OCI-LY7 (cell line): ENCODE results near the gene CEP192. TPM values are rescaled to one million over a fixed set of nuclear protein-coding genes. Genes with fewer than 3 reads are reported as not detected.

ENCODE experiments used
- BruUV-seq: library from RNA; stranded (reverse); fragments of 400-500 nt; replicated peaks from 2 replicates; lab custom pipeline; 2021; lab: Mats Ljungman, UMichigan
- CTCF ChIA-PET: fragments of 300-600 bp; sonication (Branson Sonifier 250); formaldehyde crosslinking; loops from one replicate; lab custom pipeline; 2022; ENCODE audit warnings: antibody characterized with exemption; ENCODE audit not compliant: unreplicated experiment; lab: Charles Lee
- POLR2A ChIA-PET: fragments of 300-600 bp; sonication (Branson Sonifier 250); formaldehyde crosslinking; loops from one replicate; lab custom pipeline; 2022; ENCODE audit warnings: antibody characterized with exemption; lab: Charles Lee
- DNase-seq: peaks from one replicate; pipeline ENCODE4 v3.0.0-alpha.2; 2015; ENCODE audit warnings: low spot score
- H2AFZ ChIP-seq: fragments of 200-600 bp; sonication (generic), shearing (Covaris generic); 2 replicates; pipeline ENCODE4 v1.6.1; 2014; ENCODE audit warnings: mild to moderate bottlenecking, antibody characterized with exemption, low read length, moderate library complexity
- H3K27ac ChIP-seq: fragments of 200-600 bp; sonication (generic); 2 replicates; pipeline ENCODE4 v1.5.1; 2014; ENCODE audit warnings: mixed run types, low read depth, mild to moderate bottlenecking, moderate library complexity, low read length, inconsistent platforms; ENCODE audit not compliant: poor library complexity, severe bottlenecking
- H3K36me3 ChIP-seq: fragments of 200-600 bp; sonication (generic); 2 replicates; pipeline ENCODE4 v1.6.1; 2014; ENCODE audit warnings: mild to moderate bottlenecking, antibody characterized with exemption, low read length, moderate library complexity, mixed read lengths; ENCODE audit not compliant: insufficient read depth
- H3K4me1 ChIP-seq: fragments of 200-600 bp; sonication (generic); 2 replicates; pipeline ENCODE4 v1.5.1; 2014; ENCODE audit warnings: mild to moderate bottlenecking, low read length; ENCODE audit not compliant: insufficient read depth, poor library complexity, severe bottlenecking
- H3K4me2 ChIP-seq: fragments of 200-600 bp; sonication (generic); 2 replicates; pipeline ENCODE4 v1.6.1; 2014; ENCODE audit warnings: mild to moderate bottlenecking, low read length
- H3K4me3 ChIP-seq: fragments of 200-600 bp; sonication (generic); 2 replicates; pipeline ENCODE4 v1.5.1; 2014; ENCODE audit warnings: mild to moderate bottlenecking, low read depth, low read length; ENCODE audit not compliant: poor library complexity, severe bottlenecking
- H3K79me2 ChIP-seq: fragments of 200-600 bp; sonication (generic); 2 replicates; pipeline ENCODE4 v1.6.1; 2016; ENCODE audit warnings: low read depth, mild to moderate bottlenecking, low read length, moderate library complexity, mixed read lengths; ENCODE audit not compliant: insufficient read depth
- H3K9me2 ChIP-seq: fragments of 200-600 bp; sonication (generic); 2 replicates; pipeline ENCODE4 v1.6.1; 2016; ENCODE audit warnings: mild to moderate bottlenecking, low read length, mixed read lengths; ENCODE audit not compliant: insufficient read depth
- H3K9me3 ChIP-seq: fragments of 200-600 bp; sonication (generic); 2 replicates; pipeline ENCODE4 v1.6.1; 2014; ENCODE audit warnings: mild to moderate bottlenecking, mixed run types, low read length, mixed read lengths
- H4K20me1 ChIP-seq: fragments of 200-600 bp; sonication (generic); 2 replicates; pipeline ENCODE4 v1.6.1; 2014; ENCODE audit warnings: mild to moderate bottlenecking, antibody characterized with exemption, low read length, moderate library complexity, mixed read lengths; ENCODE audit not compliant: insufficient read depth
- EZH2phosphoT487 ChIP-seq: fragments of 200-600 bp; sonication (generic); IDR thresholded peaks from 2 replicates; pipeline ENCODE4 v1.6.1; 2018; ENCODE audit warnings: low read depth, borderline replicate concordance, mild to moderate bottlenecking, mixed run types, antibody characterized with exemption, low read length, moderate library complexity, mixed read lengths
- intact Hi-C: fragments of 100-400 bp; cut with micrococcal nuclease; formaldehyde crosslinking; loops from one replicate; pipeline ENCODE4 v1.10.0; 2022; ENCODE audit not compliant: unreplicated experiment
- total RNA-seq, 2 experiments: library from RNA; depleted of rRNA in 1 of 2; stranded (reverse); fragments of >200 nt in 1 of 2; shearing (Covaris generic) in 1 of 2; gene quantifications; 2 replicates each; pipeline ENCODE4 v1.2.3, GENCODE V29; 2014 to 2022
- TF ChIP-seq, protein P1 (sequence below): fragments of 200-600 bp; sonication (generic); conservative IDR thresholded peaks from 2 replicates; pipeline ENCODE4 v1.5.1; 2014; ENCODE audit warnings: mild to moderate bottlenecking, antibody characterized with exemption, low read length, moderate library complexity, mixed read lengths

CEP192 gene
- total RNA-seq, 2 experiments from 2014 or later: 55.5 to 59.9 TPM

DNA sequence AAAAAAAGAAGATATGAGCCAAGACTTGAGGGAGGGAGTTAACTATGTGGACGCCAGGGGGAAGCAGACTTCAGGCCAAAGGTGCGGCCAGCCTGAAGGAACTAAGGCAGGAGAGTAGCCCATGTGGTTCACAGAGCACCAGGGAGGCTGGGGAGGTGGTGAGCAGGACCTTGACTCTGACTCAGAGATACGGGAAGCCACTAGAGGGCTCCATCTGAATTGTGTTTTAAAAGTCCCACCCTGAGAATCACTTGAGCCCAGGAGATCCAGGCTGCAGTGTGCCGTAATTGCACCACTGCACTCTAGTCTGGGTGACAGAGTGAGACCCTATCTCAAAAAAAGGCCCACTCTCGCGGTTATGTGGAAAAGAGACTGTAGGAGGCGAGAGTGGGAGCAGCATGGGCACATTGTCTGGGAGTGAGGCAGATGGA is 12.3 kb downstream of the CEP192 start:
- no peak for TF ChIP-seq EZH2phosphoT487
- TF ChIP-seq, protein P1, sequence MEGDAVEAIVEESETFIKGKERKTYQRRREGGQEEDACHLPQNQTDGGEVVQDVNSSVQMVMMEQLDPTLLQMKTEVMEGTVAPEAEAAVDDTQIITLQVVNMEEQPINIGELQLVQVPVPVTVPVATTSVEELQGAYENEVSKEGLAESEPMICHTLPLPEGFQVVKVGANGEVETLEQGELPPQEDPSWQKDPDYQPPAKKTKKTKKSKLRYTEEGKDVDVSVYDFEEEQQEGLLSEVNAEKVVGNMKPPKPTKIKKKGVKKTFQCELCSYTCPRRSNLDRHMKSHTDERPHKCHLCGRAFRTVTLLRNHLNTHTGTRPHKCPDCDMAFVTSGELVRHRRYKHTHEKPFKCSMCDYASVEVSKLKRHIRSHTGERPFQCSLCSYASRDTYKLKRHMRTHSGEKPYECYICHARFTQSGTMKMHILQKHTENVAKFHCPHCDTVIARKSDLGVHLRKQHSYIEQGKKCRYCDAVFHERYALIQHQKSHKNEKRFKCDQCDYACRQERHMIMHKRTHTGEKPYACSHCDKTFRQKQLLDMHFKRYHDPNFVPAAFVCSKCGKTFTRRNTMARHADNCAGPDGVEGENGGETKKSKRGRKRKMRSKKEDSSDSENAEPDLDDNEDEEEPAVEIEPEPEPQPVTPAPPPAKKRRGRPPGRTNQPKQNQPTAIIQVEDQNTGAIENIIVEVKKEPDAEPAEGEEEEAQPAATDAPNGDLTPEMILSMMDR: peak; percentile 75
- CTCF ChIA-PET: interaction anchor here (0.7 kb wide), 1 partner anchor 215 kb away, joined by 3 read pairs; the partner anchor contains the start of gene LDLRAD4
- no TSS peak for BruUV-seq
- H3K9me3 ChIP-seq: no peaks in the 10 kb centered on the region
- H2AFZ ChIP-seq: no peak overlapping the region
- intact Hi-C loops: loop anchor here (5.0 kb wide), 1 partner anchor 154 kb away; no protein-coding TSS in a partner anchor
- POLR2A ChIA-PET: no interaction called here
- H3K9me2 ChIP-seq: no peaks in the 10 kb centered on the region
- peaks cover 16% of the 10 kb centered on the region for H4K20me1 ChIP-seq
- H3K27ac ChIP-seq: no peak overlapping the region
- H3K4me1 ChIP-seq: no peaks in the 10 kb centered on the region
- no peak overlapping the region for H3K4me3 ChIP-seq
- H3K4me2 ChIP-seq: no peak overlapping the region
- peaks cover 41% of the 10 kb centered on the region for H3K79me2 ChIP-seq
- H3K36me3 ChIP-seq: peaks cover 97% of the 10 kb centered on the region
- DNase-seq: peak; percentile 34

DNA sequence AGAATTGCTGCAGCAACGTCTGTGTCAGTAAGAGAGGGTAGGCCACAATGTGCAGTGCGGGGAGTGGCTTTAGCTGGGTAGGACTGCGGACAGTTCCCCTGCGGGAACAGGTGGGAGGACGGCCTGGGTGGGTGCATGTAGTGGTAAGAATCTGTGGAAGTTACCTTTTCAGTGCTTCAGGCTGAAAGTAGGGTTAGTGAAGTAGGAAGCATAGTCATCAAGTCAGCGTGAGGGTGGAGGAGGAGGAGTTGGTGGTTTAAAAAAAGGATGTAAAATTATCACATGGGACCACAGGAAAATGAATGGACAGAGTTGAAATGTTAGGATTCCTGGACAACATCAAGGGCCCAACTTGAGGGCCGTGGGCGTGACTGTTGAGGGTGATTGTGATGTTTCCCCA is 13.2 kb downstream of the CEP192 start:
- CTCF ChIA-PET: no interaction called here
- Histone ChIP-seq H3K9me2 (no peaks in the 10 kb centered on the region), H3K36me3 (peaks cover 97% of the 10 kb centered on the region), H4K20me1 (peaks cover 7% of the 10 kb centered on the region), H3K9me3 (no peaks in the 10 kb centered on the region), H3K4me3 (no peak overlapping the region), H3K4me1 (no peaks in the 10 kb centered on the region), H3K27ac (no peak overlapping the region), H3K79me2 (peaks cover 32% of the 10 kb centered on the region), H2AFZ (no peak overlapping the region), H3K4me2 (no peak overlapping the region)
- no peak for TF ChIP-seq EZH2phosphoT487
- TF ChIP-seq, protein P1: no peak
- no peak for DNase-seq
- intact Hi-C loops: loop anchor here (5.0 kb wide), 1 partner anchor 153 kb away; no protein-coding TSS in a partner anchor
- BruUV-seq: no TSS peak
- POLR2A ChIA-PET: no interaction called here

DNA sequence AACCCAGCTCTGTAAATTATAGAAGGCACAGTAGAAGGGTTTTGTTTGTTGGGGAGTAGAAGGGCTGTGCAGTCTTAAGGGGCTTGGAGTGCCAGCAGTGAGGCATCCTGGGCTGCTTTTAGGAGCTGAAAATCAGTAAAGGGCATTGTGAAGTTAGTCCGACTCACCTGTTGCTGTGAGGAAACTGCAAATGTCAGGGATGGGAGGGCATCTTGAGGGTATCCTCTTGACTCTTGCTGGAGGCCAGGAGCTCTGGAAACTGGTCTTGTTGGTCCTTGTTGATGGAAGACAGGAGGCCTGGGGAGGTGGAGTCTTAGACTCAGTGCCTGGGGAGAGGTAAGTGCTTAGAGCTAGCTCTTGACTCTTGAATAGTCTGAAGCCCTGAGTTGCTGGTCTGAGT is 14.1 kb downstream of the CEP192 start:
- CTCF ChIA-PET: no interaction called here

More for the DNA sequence above, 14.1 kb downstream of the CEP192 start:
- H3K79me2 ChIP-seq: peaks cover 25% of the 10 kb centered on the region; the same call in 1 of the 2 replicates
- intact Hi-C loops: no loop called here
- H3K36me3 ChIP-seq: peaks cover 98% of the 10 kb centered on the region
- DNase-seq: no peak
- H3K9me3 ChIP-seq: no peaks in the 10 kb centered on the region
- no peaks in the 10 kb centered on the region for H3K9me2 ChIP-seq
- TF ChIP-seq, protein P1: no peak
- TF ChIP-seq EZH2phosphoT487: no peak
- no peak overlapping the region for H3K4me2 ChIP-seq
- H3K4me1 ChIP-seq: no peaks in the 10 kb centered on the region
- no TSS peak for BruUV-seq
- H3K27ac ChIP-seq: no peak overlapping the region
- no peak overlapping the region for H2AFZ ChIP-seq
- POLR2A ChIA-PET: interaction anchor here (0.5 to 1.5 kb wide), 3 partner anchors 14 to 22 kb away, joined by 3 to 5 read pairs (median 3); partner anchors contain the start of gene CEP192
- H3K4me3 ChIP-seq: no peak overlapping the region
- H4K20me1 ChIP-seq: peaks cover 7% of the 10 kb centered on the region
